ENCODE data around the gene RBM38.

GRCh38 chr20:57432862-57433491 is 41.8 kb downstream of the RBM38 start:
- no peak for TF ChIP-seq THAP8 (CRISPR knock-in tag; IDR thresholded peaks at IDR 0.05; ENCODE audit: borderline replicate concordance)
- TF ChIP-seq, protein P1, sequence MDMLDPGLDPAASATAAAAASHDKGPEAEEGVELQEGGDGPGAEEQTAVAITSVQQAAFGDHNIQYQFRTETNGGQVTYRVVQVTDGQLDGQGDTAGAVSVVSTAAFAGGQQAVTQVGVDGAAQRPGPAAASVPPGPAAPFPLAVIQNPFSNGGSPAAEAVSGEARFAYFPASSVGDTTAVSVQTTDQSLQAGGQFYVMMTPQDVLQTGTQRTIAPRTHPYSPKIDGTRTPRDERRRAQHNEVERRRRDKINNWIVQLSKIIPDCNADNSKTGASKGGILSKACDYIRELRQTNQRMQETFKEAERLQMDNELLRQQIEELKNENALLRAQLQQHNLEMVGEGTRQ (IDR thresholded peaks at IDR 0.05; ENCODE audit: low read depth, low read length): no peak
- TF ChIP-seq, protein P1 (CRISPR knock-in tag; IDR thresholded peaks at IDR 0.05; ENCODE audit: borderline replicate concordance): no peak
- TF ChIP-seq, protein P2, sequence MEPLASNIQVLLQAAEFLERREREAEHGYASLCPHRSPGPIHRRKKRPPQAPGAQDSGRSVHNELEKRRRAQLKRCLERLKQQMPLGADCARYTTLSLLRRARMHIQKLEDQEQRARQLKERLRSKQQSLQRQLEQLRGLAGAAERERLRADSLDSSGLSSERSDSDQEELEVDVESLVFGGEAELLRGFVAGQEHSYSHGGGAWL (CRISPR knock-in tag; IDR thresholded peaks at IDR 0.05): no peak
- TF ChIP-seq, protein P3, sequence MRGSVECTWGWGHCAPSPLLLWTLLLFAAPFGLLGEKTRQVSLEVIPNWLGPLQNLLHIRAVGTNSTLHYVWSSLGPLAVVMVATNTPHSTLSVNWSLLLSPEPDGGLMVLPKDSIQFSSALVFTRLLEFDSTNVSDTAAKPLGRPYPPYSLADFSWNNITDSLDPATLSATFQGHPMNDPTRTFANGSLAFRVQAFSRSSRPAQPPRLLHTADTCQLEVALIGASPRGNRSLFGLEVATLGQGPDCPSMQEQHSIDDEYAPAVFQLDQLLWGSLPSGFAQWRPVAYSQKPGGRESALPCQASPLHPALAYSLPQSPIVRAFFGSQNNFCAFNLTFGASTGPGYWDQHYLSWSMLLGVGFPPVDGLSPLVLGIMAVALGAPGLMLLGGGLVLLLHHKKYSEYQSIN (CRISPR knock-in tag; IDR thresholded peaks at IDR 0.05; ENCODE audit: borderline replicate concordance): no peak
- TF ChIP-seq ZNF562 (CRISPR knock-in tag; IDR thresholded peaks at IDR 0.05; ENCODE audit: borderline replicate concordance): no peak
- no peak for TF ChIP-seq SP140L (CRISPR knock-in tag; IDR thresholded peaks at IDR 0.05; ENCODE audit: borderline replicate concordance)
- no peak for TF ChIP-seq DPF2 (CRISPR knock-in tag; IDR thresholded peaks at IDR 0.05; ENCODE audit: borderline replicate concordance, low read depth)
- TF ChIP-seq, protein P4, sequence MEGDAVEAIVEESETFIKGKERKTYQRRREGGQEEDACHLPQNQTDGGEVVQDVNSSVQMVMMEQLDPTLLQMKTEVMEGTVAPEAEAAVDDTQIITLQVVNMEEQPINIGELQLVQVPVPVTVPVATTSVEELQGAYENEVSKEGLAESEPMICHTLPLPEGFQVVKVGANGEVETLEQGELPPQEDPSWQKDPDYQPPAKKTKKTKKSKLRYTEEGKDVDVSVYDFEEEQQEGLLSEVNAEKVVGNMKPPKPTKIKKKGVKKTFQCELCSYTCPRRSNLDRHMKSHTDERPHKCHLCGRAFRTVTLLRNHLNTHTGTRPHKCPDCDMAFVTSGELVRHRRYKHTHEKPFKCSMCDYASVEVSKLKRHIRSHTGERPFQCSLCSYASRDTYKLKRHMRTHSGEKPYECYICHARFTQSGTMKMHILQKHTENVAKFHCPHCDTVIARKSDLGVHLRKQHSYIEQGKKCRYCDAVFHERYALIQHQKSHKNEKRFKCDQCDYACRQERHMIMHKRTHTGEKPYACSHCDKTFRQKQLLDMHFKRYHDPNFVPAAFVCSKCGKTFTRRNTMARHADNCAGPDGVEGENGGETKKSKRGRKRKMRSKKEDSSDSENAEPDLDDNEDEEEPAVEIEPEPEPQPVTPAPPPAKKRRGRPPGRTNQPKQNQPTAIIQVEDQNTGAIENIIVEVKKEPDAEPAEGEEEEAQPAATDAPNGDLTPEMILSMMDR (CRISPR knock-in tag; IDR thresholded peaks at IDR 0.05): no peak
- no peak for TF ChIP-seq NAIF1 (CRISPR knock-in tag; IDR thresholded peaks at IDR 0.05; ENCODE audit: borderline replicate concordance)
- no peak for TF ChIP-seq ERF (CRISPR knock-in tag; IDR thresholded peaks at IDR 0.05)
- no peak for TF ChIP-seq RORA (CRISPR knock-in tag; IDR thresholded peaks at IDR 0.05)
- 0 out of 2 replicates have a peak, but pooled peaks have one; percentile 18 for TF ChIP-seq SALL1 (CRISPR knock-in tag; IDR thresholded peaks at IDR 0.05)
